Stimulated activated CD4-positive, alpha-beta T cell treated with anti-CD3 and anti-CD28 coated beads, Interleukin-12 subunit alpha, Interleukin-12 subunit beta, amount 100 ng/mL, for 24 hours (primary cell): ENCODE results near the gene KCNMA1.
"Not testable (repeated sequence)": the region's sequence is repeated elsewhere in the genome, so short reads cannot be mapped to it uniquely, and the experiment has no call there.

Experiments
- DNase-seq, 2 experiments: peaks; one replicate each; pipeline ENCODE4 v3.0.0-alpha.2; 2020; ENCODE audit warnings: low read depth in 2 of 2

The KCNMA1 gene

DNA sequence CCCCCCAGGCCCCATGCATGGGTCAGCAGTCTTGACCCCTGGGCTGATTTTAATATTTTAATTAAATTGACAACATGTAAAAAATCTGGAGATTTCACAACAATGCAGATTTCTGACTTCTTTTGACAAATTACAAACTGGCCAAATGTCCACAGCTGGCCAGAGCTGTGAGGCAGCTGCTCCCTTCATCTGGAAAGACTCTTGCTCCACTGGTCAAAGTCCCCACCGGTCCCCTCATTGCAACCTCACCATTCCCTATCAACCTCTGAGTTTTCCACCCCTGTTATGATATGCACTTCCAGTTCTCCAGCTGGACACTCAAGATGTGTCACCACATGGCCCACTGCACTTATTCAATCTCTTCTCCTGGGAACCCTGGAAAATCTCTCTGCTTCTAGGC, 266.2 kb downstream of the KCNMA1 start:
- DNase-seq = no peak

DNA sequence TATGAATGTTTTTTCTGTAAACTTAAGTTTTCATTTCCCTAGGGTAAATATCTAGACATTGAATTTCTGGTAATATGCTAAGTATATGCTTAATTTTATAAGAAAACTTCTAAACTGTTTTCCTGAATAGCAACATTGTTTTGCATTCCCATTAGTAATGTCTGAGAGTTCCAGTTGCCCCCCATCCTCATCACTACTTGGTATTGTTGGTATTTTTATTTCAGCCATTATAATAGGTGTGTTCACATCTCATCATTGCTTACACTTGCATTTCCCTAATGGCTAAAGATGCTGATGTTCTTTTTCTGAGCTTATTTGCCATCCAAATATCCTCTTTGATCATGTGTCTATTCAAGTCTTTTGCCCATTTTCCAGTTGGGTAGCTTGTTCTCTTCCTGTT, 269.6 kb downstream of the KCNMA1 start:
- DNase-seq = no peak

GRCh38 chr10:77363210-77363609, 274.4 kb downstream of the KCNMA1 start:
- DNase-seq = no peak

DNA sequence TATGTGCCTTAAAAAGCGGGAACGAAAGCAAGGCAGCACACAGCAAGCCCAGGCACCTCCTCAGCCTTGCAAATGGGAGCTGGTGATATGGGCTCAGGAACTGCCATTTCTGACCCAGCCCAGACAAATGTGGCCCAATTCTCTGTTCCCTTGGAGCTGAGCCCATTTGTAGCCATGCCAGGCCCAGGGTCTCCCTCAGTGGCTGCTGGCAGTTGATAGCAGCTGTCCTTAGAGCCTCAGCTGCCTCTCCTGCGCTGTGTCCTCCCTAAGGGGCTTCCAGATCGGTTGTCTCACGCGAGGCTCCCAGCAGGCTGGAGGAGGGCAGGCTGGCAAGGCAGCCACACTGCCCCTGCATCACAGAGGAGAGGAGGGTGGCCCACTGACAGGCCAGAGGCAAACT, 275.8 kb downstream of the KCNMA1 start:
- DNase-seq = no peak

DNA sequence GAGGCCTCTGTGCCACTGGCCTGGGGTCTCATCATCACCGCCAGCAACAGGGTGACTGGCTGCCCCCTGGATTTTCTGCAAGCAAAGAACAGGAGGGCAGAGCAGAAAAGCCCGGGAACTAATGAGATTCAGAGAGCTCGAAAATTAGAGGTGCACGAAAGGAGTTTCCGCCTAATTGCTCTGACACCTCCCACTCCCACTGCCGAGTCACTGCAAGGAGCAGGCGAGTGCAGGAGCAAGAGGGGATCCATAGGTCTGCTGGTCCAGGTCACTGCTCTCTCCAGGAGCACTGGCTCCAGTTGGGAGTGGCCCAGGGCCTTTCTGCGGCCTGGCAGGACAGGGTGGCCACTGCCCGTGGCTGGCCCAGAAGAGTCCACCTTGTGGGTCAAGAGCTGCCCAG, 276.2 kb downstream of the KCNMA1 start:
- no peak for DNase-seq

DNA sequence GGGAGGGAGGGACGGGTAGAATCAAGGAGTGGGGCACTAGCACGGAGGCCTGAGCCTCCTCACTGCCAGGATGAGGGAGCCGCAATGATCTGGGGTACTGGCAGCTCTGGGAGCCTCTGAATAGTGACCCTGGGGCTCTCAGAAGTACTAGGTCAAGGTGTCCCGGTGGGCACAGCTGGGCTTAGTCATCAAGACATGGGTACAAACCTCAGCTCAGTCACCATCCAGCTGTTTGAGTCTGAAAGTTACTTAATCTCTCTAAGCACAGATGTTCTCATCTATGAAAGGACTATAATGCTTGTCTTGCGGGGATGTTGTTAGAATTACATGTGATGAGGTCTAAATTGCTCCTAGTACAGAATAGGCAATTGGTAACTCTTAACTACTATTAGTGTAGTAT, 276.8 kb downstream of the KCNMA1 start:
- no peak for DNase-seq

GRCh38 chr10:77359950-77360520, 277.6 kb downstream of the KCNMA1 start:
- no peak for DNase-seq

- no peak for DNase-seq
Observed at GRCh38 chr10:77359287-77359691, 278.3 kb downstream of the KCNMA1 start.

- DNase-seq = no peak
Observed at GRCh38 chr10:77358656-77359055, 279.0 kb downstream of the KCNMA1 start.

GRCh38 chr10:77357611-77358310, 279.8 kb downstream of the KCNMA1 start:
- DNase-seq = no peak

DNA sequence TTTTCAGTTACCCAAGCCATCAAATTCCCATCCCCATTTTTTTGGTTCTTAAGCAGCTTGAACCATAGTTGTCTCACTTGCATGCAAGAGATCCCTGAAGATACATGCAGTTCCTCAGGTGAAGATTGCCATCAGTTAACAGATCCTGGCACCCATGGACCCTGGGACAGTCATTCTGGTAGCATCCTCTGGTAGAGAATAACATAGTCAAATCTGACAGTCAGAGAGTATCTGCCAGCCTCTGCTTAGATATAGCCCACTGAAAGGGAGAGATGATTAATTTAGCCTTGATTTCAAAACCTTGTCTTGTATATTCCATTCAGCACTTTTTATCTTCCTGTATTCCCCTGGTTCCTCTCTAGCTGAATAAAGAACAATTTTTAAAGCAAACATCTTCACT, 280.4 kb downstream of the KCNMA1 start:
- no peak for DNase-seq

- no peak for DNase-seq
Observed at GRCh38 chr10:77355844-77356243, 281.8 kb downstream of the KCNMA1 start.

GRCh38 chr10:77351386-77351785, 286.2 kb downstream of the KCNMA1 start:
- DNase-seq = no peak

GRCh38 chr10:77350711-77351119, 286.9 kb downstream of the KCNMA1 start:
- DNase-seq = peak in 1 of 2 experiments; percentile 1

- no peak for DNase-seq
Observed at GRCh38 chr10:77350134-77350533, 287.5 kb downstream of the KCNMA1 start.

- DNase-seq = no peak
Observed at GRCh38 chr10:77349226-77349625, 288.4 kb downstream of the KCNMA1 start.

DNA sequence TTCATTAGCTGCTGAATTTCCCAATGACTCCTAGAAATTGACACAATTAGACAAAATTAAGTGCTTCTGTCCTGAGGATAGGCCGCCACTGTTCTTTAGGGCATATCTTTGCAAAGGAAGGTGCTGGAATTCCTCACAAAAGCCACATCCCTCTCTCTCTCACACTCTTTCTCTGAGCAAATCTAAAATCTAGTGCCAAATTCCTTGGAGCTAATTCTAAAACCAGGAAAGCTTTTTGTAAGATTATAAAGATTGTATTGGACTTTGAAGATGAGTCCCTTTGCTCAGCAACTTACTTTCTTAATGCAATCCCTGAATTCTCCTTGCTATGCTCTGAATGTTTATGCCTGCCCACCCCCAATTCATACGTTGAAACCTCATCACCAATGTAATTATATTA, 288.9 kb downstream of the KCNMA1 start:
- DNase-seq = no peak

DNA sequence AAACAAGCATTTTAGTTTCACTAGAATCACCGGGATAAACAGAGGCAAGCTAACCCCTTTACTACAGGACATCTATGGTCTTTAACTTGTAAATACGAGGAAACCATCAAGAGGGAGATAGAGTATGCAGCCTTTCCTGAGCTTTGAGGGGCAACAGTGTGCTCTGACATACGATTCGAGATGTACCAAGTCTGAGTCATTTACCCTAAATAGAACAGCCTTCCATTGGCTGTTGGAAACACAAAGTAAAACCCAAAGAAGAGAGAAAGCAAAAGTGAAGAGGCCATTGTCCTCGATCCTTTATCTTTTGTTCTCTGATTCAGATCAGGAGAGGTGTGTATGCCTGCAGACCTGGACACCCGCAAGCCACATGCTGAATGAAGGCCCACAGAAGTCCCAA, 289.5 kb downstream of the KCNMA1 start:
- DNase-seq = no peak

DNA sequence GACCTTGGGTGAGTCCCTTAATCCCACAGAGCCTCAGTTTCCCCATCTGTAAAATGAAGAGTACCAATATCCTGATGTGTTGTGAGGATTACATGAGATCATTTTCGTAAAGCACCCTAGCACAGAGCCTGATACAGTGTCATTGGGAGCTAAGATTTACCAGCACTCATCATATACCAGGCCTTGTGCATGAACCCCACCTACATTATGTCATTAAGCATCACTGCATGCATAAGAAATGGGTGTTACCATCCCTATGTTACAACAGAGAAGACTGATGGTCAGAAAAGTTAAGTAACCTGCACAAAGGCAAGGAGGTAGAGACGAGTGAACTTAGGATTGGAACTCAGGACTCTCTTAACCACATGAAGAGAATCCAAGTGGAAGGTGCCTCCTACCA, 290.6 kb downstream of the KCNMA1 start:
- no peak for DNase-seq

DNA sequence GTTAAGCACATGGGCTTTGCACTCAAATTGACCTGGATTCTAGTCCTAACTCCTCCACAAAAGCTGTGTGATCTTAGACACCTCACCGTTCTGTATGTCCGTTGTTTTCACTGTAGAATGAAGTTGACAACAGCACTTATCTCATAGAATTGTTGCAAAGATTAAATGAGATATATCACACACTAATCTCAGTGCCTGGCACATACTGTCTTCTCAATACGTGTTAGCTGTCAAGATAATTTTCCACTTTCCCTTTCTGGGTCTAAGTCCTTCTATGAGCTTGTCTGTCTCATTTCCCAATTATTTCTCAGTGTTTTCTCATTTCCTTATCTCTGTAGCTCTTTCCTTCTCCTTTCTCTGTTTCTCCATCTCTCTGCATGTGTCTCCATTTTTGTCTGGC, 296.6 kb downstream of the KCNMA1 start:
- DNase-seq = no peak

DNA sequence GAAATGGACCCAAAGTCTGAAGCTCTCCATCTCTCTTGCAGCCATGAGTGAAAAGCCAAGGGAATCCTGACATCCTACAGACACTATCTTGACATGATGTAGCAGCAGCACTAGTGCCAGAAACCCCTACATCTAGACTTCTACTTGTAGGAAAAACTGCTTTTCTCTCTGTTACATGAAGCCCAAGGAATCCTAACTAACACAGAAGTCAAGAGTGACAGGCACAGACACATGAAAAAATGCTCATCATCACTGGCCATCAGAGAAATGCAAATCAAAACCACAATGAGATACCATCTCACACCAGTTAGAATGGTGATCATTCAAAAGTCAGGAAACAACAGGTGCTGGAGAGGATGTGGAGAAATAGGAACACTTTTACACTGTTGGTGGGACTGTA, 297.7 kb downstream of the KCNMA1 start:
- not testable (repeated sequence) for DNase-seq

GRCh38 chr10:77339166-77339565, 298.4 kb downstream of the KCNMA1 start:
- no peak for DNase-seq

DNA sequence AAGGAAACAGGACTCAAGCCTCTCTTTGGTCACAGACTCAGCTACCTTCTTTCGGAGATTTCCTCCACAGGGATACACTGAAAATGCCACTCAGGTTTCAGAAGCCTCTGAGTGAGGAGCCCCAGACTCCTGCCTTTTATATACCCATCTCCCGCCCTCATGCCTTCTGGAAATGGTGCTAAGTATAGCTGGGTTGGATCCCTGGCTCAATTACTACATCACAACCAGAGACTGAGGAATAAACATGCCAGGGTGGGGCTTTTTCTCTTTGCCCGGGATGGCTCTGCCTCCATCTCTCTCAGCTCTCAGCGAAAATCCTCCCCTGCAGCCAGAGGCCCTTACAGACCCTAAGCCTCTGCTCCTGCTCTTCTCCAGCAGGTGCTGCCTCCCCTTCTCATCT, 299.5 kb downstream of the KCNMA1 start:
- no peak for DNase-seq

- DNase-seq = no peak
Observed at GRCh38 chr10:77334501-77334900, 303.1 kb downstream of the KCNMA1 start.
